Measurements from ENCODE around the gene ZNHIT6. TPM values are rescaled to one million over a fixed set of nuclear protein-coding genes. Genes with fewer than 3 reads are reported as not detected.

Gene ZNHIT6, protein sequence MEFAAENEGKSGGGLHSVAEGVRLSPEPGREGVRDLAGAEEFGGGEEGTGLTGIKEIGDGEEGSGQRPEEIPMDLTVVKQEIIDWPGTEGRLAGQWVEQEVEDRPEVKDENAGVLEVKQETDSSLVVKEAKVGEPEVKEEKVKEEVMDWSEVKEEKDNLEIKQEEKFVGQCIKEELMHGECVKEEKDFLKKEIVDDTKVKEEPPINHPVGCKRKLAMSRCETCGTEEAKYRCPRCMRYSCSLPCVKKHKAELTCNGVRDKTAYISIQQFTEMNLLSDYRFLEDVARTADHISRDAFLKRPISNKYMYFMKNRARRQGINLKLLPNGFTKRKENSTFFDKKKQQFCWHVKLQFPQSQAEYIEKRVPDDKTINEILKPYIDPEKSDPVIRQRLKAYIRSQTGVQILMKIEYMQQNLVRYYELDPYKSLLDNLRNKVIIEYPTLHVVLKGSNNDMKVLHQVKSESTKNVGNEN
- total RNA-seq (2014; rRNA removed; shearing (Covaris generic); ENCODE audit: low replicate concordance): 15.5 and 28.0 TPM in 2 replicates

DNA sequence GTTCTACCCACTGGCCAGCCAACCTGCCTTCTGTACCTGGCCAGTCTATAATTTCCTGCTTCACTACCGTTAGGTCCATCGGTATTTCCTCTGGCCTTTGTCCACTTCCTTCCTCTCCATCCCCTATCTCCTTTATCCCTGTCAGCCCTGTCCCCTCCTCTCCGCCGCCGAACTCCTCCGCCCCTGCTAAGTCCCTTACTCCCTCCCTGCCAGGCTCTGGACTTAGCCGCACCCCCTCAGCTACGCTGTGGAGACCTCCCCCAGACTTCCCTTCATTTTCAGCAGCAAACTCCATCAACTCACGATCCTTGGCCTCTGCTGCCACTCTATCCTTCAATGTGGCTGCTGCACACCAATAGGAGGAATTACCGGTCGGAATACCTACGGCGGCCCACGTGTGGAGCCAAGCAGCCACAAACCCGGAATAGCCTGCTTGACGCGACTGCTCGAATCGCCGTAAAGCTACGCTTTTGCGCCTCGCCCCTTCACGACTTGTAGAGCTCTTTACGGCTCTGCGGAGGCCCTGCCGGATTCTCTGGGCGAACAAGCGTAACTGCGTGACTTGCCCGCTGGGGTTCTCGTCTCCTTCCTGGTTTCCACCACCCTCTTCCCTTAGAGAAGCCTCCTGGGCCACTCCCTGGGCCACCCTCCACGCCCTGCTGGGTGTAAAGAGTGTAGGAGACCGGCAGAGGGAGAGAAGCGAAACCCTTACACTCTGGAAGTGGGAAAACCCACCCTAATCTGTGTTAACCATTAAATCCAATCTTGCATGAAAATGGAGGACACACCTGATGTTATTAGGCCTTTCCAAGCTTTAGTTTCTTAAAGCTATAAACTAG, at the start of gene ZNHIT6:
Gene ZNHIT6 (minus strand): TSS at position 444 of the 839 bp plus-strand sequence. CDS start 149 bp downstream, at position 295.
- no peaks in the 10 kb centered on the region for H3K9me2 ChIP-seq (replicated peaks; ENCODE audit: insufficient read depth, low read length)
- no peaks in the 10 kb centered on the region for H3K27me3 ChIP-seq (ENCODE audit: low read length)
- H3K4me3 ChIP-seq (ENCODE audit: low read length): peak within 1 kb of the TSS; percentile 78
- peak within 1 kb of the TSS; percentile 73 for H3K9ac ChIP-seq (ENCODE audit: low read length)
- H3K9me3 ChIP-seq (ENCODE audit: low read length): no peaks in the 10 kb centered on the region
- peak within 1 kb of the TSS; percentile 61 for H2AFZ ChIP-seq (ENCODE audit: low read length)
- no peaks in the 10 kb centered on the region for H4K20me1 ChIP-seq (ENCODE audit: insufficient read depth, low read depth, low read length)
- peaks cover 29% of the 10 kb centered on the region for H3K36me3 ChIP-seq (ENCODE audit: insufficient read depth, low read length)
- peak within 1 kb of the TSS; percentile 82 for H3K4me2 ChIP-seq (ENCODE audit: low read depth, low read length, poor library complexity, severe bottlenecking)
- H3K79me2 ChIP-seq (ENCODE audit: low read length): peaks cover 49% of the 10 kb centered on the region
- H3K4me1 ChIP-seq (ENCODE audit: low read length): peaks cover 17% of the 10 kb centered on the region
- peak within 1 kb of the TSS; percentile 53 for H3K27ac ChIP-seq (ENCODE audit: low read length)
- peak; percentile 97 for DNase-seq

DNA sequence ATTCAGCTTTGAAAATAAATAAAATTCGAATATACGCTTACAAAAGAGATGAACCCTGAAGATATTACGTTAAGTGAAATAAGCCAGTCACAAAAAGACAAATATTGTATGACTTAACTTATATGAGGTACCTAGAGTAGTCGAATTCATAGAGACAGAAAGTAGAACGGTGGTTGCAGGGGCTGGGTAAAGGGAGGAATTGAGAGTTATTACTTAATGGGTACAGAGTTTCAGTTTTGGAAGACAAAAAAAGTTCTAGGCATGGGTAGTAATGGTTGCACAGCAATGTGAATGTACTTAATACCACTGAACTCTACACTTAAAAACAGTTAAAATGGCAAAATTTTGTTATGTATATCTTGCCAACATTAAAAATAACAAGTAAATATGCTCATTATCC, 48.6 kb upstream of the ZNHIT6 start:
- H3K79me2 ChIP-seq (ENCODE audit: low read length): no peaks in the 10 kb centered on the region
- no peak overlapping the region for H3K4me3 ChIP-seq (ENCODE audit: low read length)
- no peak overlapping the region for H2AFZ ChIP-seq (ENCODE audit: low read length)
- no peak overlapping the region for H3K27ac ChIP-seq (ENCODE audit: low read length)
- H4K20me1 ChIP-seq (ENCODE audit: insufficient read depth, low read depth, low read length): no peaks in the 10 kb centered on the region
- H3K4me1 ChIP-seq (ENCODE audit: low read length): no peaks in the 10 kb centered on the region
- DNase-seq: no peak
- no peaks in the 10 kb centered on the region for H3K9me3 ChIP-seq (ENCODE audit: low read length)
- no peaks in the 10 kb centered on the region for H3K9me2 ChIP-seq (replicated peaks; ENCODE audit: insufficient read depth, low read length)
- H3K36me3 ChIP-seq (ENCODE audit: insufficient read depth, low read length): no peaks in the 10 kb centered on the region
- H3K27me3 ChIP-seq (ENCODE audit: low read length): no peaks in the 10 kb centered on the region
- no peak overlapping the region for H3K9ac ChIP-seq (ENCODE audit: low read length)
- no peak overlapping the region for H3K4me2 ChIP-seq (ENCODE audit: low read depth, low read length, poor library complexity, severe bottlenecking)

DNA sequence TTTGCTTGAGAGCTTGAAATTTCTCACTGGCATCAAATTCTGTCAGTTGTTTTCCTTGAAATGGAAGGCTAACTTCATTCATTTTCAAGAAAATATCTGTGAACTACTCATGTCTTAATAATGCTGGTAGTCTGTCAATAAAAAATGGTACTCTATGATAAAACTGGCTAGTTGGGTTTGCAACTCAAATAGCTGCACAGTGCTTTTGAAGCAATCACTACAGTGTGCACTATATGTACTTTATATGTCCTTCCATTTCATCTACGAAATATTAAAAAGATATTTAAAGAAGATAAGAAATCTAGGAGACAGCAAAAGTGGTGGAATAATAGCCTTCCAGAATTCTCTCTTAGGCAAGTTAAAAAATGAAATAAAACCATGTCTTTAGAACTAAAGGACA, 39.9 kb upstream of the ZNHIT6 start:
- no peaks in the 10 kb centered on the region for H3K9me3 ChIP-seq (ENCODE audit: low read length)

DNA sequence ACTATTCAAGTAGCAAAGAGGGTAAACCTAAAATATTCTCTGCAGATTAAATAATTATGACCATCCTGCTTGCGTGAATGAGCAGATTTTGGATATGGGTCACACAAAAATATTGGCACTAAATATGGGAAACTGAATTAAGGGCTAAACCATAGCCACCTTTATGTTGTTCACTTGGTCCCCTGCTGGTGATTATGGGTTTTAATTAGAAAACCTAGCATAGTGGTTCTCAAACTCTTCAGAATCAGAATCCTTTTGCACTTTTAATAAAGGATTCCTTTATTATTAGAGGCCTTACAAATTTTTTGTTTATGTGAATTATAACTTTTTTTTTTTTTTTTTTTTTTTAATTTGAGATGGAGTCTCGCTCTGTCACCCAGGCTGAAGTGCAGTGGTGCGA, 38.5 kb upstream of the ZNHIT6 start:
- DNase-seq: no peak
- Histone ChIP-seq H3K9me2 (replicated peaks; ENCODE audit: insufficient read depth, low read length) (no peaks in the 10 kb centered on the region), H3K4me2 (ENCODE audit: low read depth, low read length, poor library complexity, severe bottlenecking) (no peak overlapping the region), H3K27ac (ENCODE audit: low read length) (no peak overlapping the region), H3K4me3 (ENCODE audit: low read length) (no peak overlapping the region), H3K36me3 (ENCODE audit: insufficient read depth, low read length) (no peaks in the 10 kb centered on the region), H3K9me3 (ENCODE audit: low read length) (no peaks in the 10 kb centered on the region), H3K27me3 (ENCODE audit: low read length) (no peaks in the 10 kb centered on the region), H4K20me1 (ENCODE audit: insufficient read depth, low read depth, low read length) (no peaks in the 10 kb centered on the region), H3K79me2 (ENCODE audit: low read length) (no peaks in the 10 kb centered on the region), H3K9ac (ENCODE audit: low read length) (no peak overlapping the region), H3K4me1 (ENCODE audit: low read length) (no peaks in the 10 kb centered on the region), H2AFZ (ENCODE audit: low read length) (no peak overlapping the region)

More for the DNA sequence above, 39.9 kb upstream of the ZNHIT6 start:
- Histone ChIP-seq H3K27me3 (ENCODE audit: low read length) (no peaks in the 10 kb centered on the region), H4K20me1 (ENCODE audit: insufficient read depth, low read depth, low read length) (no peaks in the 10 kb centered on the region), H3K4me1 (ENCODE audit: low read length) (no peaks in the 10 kb centered on the region), H3K9ac (ENCODE audit: low read length) (no peak overlapping the region), H3K27ac (ENCODE audit: low read length) (no peak overlapping the region), H3K36me3 (ENCODE audit: insufficient read depth, low read length) (no peaks in the 10 kb centered on the region), H2AFZ (ENCODE audit: low read length) (no peak overlapping the region), H3K79me2 (ENCODE audit: low read length) (no peaks in the 10 kb centered on the region), H3K4me3 (ENCODE audit: low read length) (no peak overlapping the region), H3K9me2 (replicated peaks; ENCODE audit: insufficient read depth, low read length) (no peaks in the 10 kb centered on the region), H3K4me2 (ENCODE audit: low read depth, low read length, poor library complexity, severe bottlenecking) (no peak overlapping the region)
- DNase-seq: no peak

DNA sequence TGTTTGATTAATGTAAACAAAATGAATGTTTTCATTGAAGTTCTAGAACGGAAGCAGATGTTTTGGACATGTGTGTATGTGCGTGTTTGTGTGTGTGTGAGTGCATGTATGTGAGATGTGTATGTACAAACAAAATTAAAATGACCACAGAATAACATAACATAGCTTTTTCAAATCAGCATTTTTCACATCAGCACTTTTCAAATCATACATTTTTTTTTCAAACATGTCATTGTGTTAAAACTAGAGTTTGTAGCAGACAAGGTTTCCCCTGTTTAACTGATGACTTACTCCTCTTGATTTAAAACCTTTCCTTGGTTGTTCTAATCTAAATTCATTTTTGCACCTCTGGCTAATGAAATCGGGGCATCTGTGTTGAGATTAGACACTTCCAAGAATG, 35.6 kb upstream of the ZNHIT6 start:
- Histone ChIP-seq H2AFZ (ENCODE audit: low read length) (no peak overlapping the region), H3K4me2 (ENCODE audit: low read depth, low read length, poor library complexity, severe bottlenecking) (no peak overlapping the region), H3K27ac (ENCODE audit: low read length) (no peak overlapping the region), H4K20me1 (ENCODE audit: insufficient read depth, low read depth, low read length) (no peaks in the 10 kb centered on the region), H3K9me3 (ENCODE audit: low read length) (no peaks in the 10 kb centered on the region), H3K4me1 (ENCODE audit: low read length) (no peaks in the 10 kb centered on the region), H3K9me2 (replicated peaks; ENCODE audit: insufficient read depth, low read length) (no peaks in the 10 kb centered on the region), H3K9ac (ENCODE audit: low read length) (no peak overlapping the region), H3K4me3 (ENCODE audit: low read length) (no peak overlapping the region), H3K79me2 (ENCODE audit: low read length) (no peaks in the 10 kb centered on the region), H3K27me3 (ENCODE audit: low read length) (no peaks in the 10 kb centered on the region), H3K36me3 (ENCODE audit: insufficient read depth, low read length) (no peaks in the 10 kb centered on the region)
- no peak for DNase-seq

DNA sequence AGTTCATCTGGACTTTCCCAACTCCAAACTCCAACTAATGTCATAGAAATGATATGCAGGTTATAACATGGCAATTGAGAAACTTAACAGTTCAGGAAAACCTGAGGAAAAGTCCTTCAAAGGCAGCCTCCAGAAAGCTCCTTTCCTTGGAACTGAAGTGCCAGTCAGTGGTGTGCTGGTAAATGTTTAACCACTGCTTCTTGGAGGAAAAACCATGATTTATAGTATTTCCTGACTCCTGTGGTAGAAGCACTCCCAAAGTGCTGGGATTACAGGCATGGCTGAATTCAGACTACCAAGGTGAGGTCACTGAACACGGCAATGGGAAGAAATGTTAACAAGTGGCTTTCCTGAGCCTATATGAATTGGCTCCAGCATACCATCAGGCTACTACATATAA, 26.7 kb upstream of the ZNHIT6 start:
- Histone ChIP-seq H3K4me1 (ENCODE audit: low read length) (no peaks in the 10 kb centered on the region), H3K4me3 (ENCODE audit: low read length) (no peak overlapping the region), H3K79me2 (ENCODE audit: low read length) (no peaks in the 10 kb centered on the region), H3K27ac (ENCODE audit: low read length) (no peak overlapping the region), H2AFZ (ENCODE audit: low read length) (no peak overlapping the region), H3K9me2 (replicated peaks; ENCODE audit: insufficient read depth, low read length) (no peaks in the 10 kb centered on the region), H3K4me2 (ENCODE audit: low read depth, low read length, poor library complexity, severe bottlenecking) (no peak overlapping the region), H3K9ac (ENCODE audit: low read length) (no peak overlapping the region), H4K20me1 (ENCODE audit: insufficient read depth, low read depth, low read length) (no peaks in the 10 kb centered on the region), H3K9me3 (ENCODE audit: low read length) (no peaks in the 10 kb centered on the region), H3K36me3 (ENCODE audit: insufficient read depth, low read length) (no peaks in the 10 kb centered on the region), H3K27me3 (ENCODE audit: low read length) (no peaks in the 10 kb centered on the region)
- no peak for DNase-seq

DNA sequence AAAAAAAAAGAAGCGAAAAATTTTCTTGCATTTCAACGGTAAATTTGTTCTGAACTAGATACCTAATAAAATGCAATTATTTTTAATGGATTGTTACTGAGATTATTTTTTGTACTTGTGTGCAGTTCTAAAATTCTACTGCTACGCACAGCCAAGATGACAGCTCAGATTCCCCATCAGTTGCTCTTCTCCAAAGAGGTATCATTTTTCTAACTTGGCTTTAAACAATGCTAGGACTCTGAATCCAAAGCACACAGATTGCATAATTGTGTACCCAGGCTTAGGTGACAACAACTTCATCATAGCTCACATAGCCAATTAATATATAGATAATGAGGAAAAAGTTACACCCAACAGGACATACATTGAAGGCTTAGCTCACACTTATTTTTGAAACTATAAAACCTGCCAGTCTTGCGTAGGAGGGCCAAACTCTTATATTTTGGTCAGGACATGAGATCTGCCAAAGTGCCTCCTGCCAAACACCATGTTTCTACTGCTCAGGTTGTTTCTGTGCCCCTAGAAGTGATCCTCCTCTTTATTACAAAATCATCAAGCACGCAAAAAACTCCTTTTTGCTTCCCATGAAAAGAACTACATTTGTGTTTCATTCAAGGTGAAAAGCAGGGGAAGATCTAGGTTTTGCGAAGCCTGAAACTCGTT, 10.6 kb upstream of the ZNHIT6 start:
- H3K4me2 ChIP-seq (ENCODE audit: low read depth, low read length, poor library complexity, severe bottlenecking): no peak overlapping the region
- no peaks in the 10 kb centered on the region for H3K36me3 ChIP-seq (ENCODE audit: insufficient read depth, low read length)
- H3K27me3 ChIP-seq (ENCODE audit: low read length): no peaks in the 10 kb centered on the region
- no peaks in the 10 kb centered on the region for H4K20me1 ChIP-seq (ENCODE audit: insufficient read depth, low read depth, low read length)
- no peak overlapping the region for H3K9ac ChIP-seq (ENCODE audit: low read length)
- DNase-seq: no peak
- H3K4me1 ChIP-seq (ENCODE audit: low read length): no peaks in the 10 kb centered on the region
- no peaks in the 10 kb centered on the region for H3K9me3 ChIP-seq (ENCODE audit: low read length)
- H3K4me3 ChIP-seq (ENCODE audit: low read length): no peak overlapping the region
- H3K79me2 ChIP-seq (ENCODE audit: low read length): no peaks in the 10 kb centered on the region
- no peak overlapping the region for H2AFZ ChIP-seq (ENCODE audit: low read length)
- H3K9me2 ChIP-seq (replicated peaks; ENCODE audit: insufficient read depth, low read length): no peaks in the 10 kb centered on the region
- H3K27ac ChIP-seq (ENCODE audit: low read length): no peak overlapping the region

All from Karpas-422 (cell line).